ENCODE data around the gene ATXN10. TPM values are rescaled to one million over a fixed set of nuclear protein-coding genes. Genes with fewer than 3 reads are reported as not detected.

Gene ATXN10
- total and polyA plus RNA-seq, 10 of the 15 experiments (the other 5 are each of a cell fraction or from before 2014, with no cell fraction given): 29.2 to 249 (median 146) TPM

DNA sequence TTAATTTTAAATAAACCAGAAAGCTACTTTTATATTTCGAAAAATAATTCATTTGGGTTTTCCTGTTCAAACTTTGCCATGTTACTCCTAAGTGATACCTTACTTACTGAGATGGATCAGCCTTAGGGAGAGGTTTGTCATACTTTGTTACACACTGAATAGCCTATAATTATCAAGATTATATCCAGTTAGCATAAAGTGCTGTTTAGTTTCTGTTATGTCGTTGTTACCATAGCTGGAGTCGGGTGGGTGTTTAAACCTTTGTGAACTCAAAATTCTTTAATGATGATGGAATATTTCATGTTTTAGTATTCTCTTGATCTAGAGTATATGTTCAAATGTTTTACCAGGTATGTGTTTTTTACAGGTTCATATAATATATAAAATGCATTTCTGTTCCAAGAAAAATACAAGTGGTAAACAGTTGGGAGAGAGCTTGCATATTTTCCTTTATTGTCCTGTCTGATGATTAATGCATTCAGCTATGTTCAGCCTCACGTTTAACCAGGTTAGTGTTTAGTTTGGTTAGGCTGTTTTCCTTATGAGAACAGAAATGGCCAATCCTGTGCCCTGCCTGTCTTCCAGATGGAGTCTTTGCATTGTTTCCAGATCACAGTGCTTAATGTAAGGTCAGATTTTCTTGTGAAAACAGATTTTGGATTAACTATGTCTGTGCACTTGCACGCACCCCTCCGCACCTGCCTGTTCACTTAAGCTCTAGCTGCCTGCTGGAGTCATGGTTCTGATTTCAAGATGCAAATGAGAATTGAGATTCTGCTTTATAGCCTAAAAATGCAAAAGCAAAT lies 105.6 kb downstream of the ATXN10 start:
- intact Hi-C loops (cut with micrococcal nuclease; ENCODE audit: unreplicated experiment): loop anchor here (5.0 kb wide), 1 partner anchor 105 kb away; the partner anchor contains the start of gene ATXN10
- FAIRE-seq (no peak), DNase-seq (ENCODE audit: low read depth, low spot score) (no peak), ATAC-seq (no peak)
- Histone ChIP-seq H3K4me3 (no peak overlapping the region), H3K9me3 (replicated peaks; ENCODE audit: control insufficient read depth, insufficient read depth, low read length) (no peaks in the 10 kb centered on the region; the same call in 2 of the 3 replicates), H3K4me2 (ENCODE audit: control insufficient read depth, insufficient read depth) (peak overlapping the region; percentile 39), H3K79me2 (ENCODE audit: control insufficient read depth, insufficient read depth, low read length) (peaks cover 36% of the 10 kb centered on the region), H3K4me1 (ENCODE audit: control insufficient read depth, insufficient read depth, low read length) (peaks cover 52% of the 10 kb centered on the region), H4K20me1 (ENCODE audit: control insufficient read depth, insufficient read depth) (no peaks in the 10 kb centered on the region), H2AFZ (ENCODE audit: control insufficient read depth, low read depth, low read length) (no peak overlapping the region), H3K27ac (ENCODE audit: control insufficient read depth, insufficient read depth) (peak overlapping the region; percentile 100), H3K9ac (ENCODE audit: control insufficient read depth, insufficient read depth, low read length) (no peak overlapping the region; the same call in 1 of the 2 replicates), H3K36me3 (ENCODE audit: control insufficient read depth in 2 of 2, insufficient read depth in 2 of 2, low read length in 1 of 2) (peaks cover 2 to 13% of the 10 kb centered on the region in 2 experiments), H3K27me3 (replicated peaks in 1 of 2; ENCODE audit: control insufficient read depth in 2 of 2, insufficient read depth in 2 of 2, low read length in 1 of 2) (no peaks in the 10 kb centered on the region)
- ChIA-PET RAD21 (ENCODE audit: unreplicated experiment) (no interaction called here), CTCF (interaction anchor here (1.2 kb wide), 1 partner anchor 87 kb away, joined by 3 read pairs; no protein-coding TSS in a partner anchor), SMC1A (ENCODE audit: uncharacterized antibody, unreplicated experiment) (interaction anchor here (0.9 to 1.7 kb wide), 5 partner anchors 8 to 92 kb away, joined by 3 to 4 read pairs (median 4); no protein-coding TSS in a partner anchor), POLR2A (no interaction called here)
- WGBS (ENCODE audit: insufficient coverage, insufficient replicate concordance, low lambda C conversion rate, missing lambda C conversion rate): 87% methylated on average over 6 of the region's 6 CpGs
- in situ Hi-C loops (cut with MboI): no loop called here
- TF ChIP-seq CHD1 (IDR thresholded peaks at IDR 0.05; ENCODE audit: low read depth, low read length) (no peak), ZSCAN29 (IDR thresholded peaks at IDR 0.05) (no peak), MEF2B (IDR thresholded peaks at IDR 0.05; ENCODE audit: partially characterized antibody, poor library complexity, severe bottlenecking) (no peak), NR2F1 (conservative IDR thresholded peaks at IDR 0.05) (no peak), RAD21 (IDR thresholded peaks at IDR 0.05; ENCODE audit: insufficient read depth, low read depth, low read length) (no peak), SREBF1 (IDR thresholded peaks at IDR 0.05; ENCODE audit: low read length) (no peak), POLR2AphosphoS5 (IDR thresholded peaks at IDR 0.05; ENCODE audit: low read length) (no peak), SP1 (IDR thresholded peaks at IDR 0.05; ENCODE audit: low read depth, low read length) (no peak), TARDBP (IDR thresholded peaks at IDR 0.05; ENCODE audit: borderline replicate concordance) (no peak)
- TF ChIP-seq, protein P1, sequence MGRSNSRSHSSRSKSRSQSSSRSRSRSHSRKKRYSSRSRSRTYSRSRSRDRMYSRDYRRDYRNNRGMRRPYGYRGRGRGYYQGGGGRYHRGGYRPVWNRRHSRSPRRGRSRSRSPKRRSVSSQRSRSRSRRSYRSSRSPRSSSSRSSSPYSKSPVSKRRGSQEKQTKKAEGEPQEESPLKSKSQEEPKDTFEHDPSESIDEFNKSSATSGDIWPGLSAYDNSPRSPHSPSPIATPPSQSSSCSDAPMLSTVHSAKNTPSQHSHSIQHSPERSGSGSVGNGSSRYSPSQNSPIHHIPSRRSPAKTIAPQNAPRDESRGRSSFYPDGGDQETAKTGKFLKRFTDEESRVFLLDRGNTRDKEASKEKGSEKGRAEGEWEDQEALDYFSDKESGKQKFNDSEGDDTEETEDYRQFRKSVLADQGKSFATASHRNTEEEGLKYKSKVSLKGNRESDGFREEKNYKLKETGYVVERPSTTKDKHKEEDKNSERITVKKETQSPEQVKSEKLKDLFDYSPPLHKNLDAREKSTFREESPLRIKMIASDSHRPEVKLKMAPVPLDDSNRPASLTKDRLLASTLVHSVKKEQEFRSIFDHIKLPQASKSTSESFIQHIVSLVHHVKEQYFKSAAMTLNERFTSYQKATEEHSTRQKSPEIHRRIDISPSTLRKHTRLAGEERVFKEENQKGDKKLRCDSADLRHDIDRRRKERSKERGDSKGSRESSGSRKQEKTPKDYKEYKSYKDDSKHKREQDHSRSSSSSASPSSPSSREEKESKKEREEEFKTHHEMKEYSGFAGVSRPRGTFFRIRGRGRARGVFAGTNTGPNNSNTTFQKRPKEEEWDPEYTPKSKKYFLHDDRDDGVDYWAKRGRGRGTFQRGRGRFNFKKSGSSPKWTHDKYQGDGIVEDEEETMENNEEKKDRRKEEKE (IDR thresholded peaks at IDR 0.05): no peak
- TF ChIP-seq, protein P2, sequence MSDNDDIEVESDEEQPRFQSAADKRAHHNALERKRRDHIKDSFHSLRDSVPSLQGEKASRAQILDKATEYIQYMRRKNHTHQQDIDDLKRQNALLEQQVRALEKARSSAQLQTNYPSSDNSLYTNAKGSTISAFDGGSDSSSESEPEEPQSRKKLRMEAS (IDR thresholded peaks at IDR 0.05; ENCODE audit: low read depth, low read length): no peak
- TF ChIP-seq, protein P3, sequence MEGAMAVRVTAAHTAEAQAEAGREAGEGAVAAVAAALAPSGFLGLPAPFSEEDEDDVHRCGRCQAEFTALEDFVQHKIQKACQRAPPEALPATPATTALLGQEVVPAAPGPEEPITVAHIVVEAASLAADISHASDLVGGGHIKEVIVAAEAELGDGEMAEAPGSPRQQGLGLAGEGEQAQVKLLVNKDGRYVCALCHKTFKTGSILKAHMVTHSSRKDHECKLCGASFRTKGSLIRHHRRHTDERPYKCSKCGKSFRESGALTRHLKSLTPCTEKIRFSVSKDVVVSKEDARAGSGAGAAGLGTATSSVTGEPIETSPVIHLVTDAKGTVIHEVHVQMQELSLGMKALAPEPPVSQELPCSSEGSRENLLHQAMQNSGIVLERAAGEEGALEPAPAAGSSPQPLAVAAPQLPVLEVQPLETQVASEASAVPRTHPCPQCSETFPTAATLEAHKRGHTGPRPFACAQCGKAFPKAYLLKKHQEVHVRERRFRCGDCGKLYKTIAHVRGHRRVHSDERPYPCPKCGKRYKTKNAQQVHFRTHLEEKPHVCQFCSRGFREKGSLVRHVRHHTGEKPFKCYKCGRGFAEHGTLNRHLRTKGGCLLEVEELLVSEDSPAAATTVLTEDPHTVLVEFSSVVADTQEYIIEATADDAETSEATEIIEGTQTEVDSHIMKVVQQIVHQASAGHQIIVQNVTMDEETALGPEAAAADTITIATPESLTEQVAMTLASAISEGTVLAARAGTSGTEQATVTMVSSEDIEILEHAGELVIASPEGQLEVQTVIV (IDR thresholded peaks at IDR 0.05; ENCODE audit: borderline replicate concordance, partially characterized antibody): no peak
- TF ChIP-seq, protein P4, sequence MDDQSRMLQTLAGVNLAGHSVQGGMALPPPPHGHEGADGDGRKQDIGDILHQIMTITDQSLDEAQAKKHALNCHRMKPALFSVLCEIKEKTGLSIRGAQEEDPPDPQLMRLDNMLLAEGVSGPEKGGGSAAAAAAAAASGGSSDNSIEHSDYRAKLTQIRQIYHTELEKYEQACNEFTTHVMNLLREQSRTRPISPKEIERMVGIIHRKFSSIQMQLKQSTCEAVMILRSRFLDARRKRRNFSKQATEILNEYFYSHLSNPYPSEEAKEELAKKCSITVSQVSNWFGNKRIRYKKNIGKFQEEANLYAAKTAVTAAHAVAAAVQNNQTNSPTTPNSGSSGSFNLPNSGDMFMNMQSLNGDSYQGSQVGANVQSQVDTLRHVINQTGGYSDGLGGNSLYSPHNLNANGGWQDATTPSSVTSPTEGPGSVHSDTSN (IDR thresholded peaks at IDR 0.05; ENCODE audit: insufficient replicate concordance, low read depth, low read length): no peak
- TF ChIP-seq, protein P5, sequence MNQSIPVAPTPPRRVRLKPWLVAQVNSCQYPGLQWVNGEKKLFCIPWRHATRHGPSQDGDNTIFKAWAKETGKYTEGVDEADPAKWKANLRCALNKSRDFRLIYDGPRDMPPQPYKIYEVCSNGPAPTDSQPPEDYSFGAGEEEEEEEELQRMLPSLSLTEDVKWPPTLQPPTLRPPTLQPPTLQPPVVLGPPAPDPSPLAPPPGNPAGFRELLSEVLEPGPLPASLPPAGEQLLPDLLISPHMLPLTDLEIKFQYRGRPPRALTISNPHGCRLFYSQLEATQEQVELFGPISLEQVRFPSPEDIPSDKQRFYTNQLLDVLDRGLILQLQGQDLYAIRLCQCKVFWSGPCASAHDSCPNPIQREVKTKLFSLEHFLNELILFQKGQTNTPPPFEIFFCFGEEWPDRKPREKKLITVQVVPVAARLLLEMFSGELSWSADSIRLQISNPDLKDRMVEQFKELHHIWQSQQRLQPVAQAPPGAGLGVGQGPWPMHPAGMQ (IDR thresholded peaks at IDR 0.05; ENCODE audit: borderline replicate concordance): no peak
- BruUV-seq (replicated peaks): no TSS peak

All from GM12878 (cell line).